H9 (cell line): ENCODE results near the gene C20orf204. TPM values are rescaled to one million over a fixed set of nuclear protein-coding genes. Genes with fewer than 3 reads are reported as not detected.
A peak's percentile ranks its signal among the peaks of the same experiment; 100 is the strongest.

Experiments used
- DNase-seq: peaks from one replicate; pipeline ENCODE4 v3.0.0-alpha.2; 2017
- H2AFZ ChIP-seq: one replicate; pipeline ENCODE4 v1.6.1; 2013; ENCODE audit warnings: mild to moderate bottlenecking, low read length, control low read depth, moderate library complexity
- H2AK5ac ChIP-seq: 2 replicates; pipeline ENCODE4 v1.6.1; 2013; ENCODE audit warnings: low read length, control low read depth, mixed read lengths; ENCODE audit not compliant: insufficient read length
- H2BK120ac ChIP-seq: one replicate; pipeline ENCODE4 v1.6.1; 2013; ENCODE audit warnings: low read depth, mild to moderate bottlenecking, low read length, control low read depth, inconsistent platforms; ENCODE audit not compliant: poor library complexity, severe bottlenecking
- H2BK12ac ChIP-seq: 2 replicates; pipeline ENCODE4 v1.6.1; 2013; ENCODE audit warnings: low read length, control low read depth, mixed read lengths, low read depth; ENCODE audit not compliant: insufficient read length
- H2BK15ac ChIP-seq: 2 replicates; pipeline ENCODE4 v1.6.1; 2013; ENCODE audit warnings: low read depth, low read length, control low read depth
- H2BK20ac ChIP-seq: one replicate; pipeline ENCODE4 v1.6.1; 2013; ENCODE audit warnings: low read depth, mild to moderate bottlenecking, low read length, control low read depth, inconsistent platforms; ENCODE audit not compliant: poor library complexity, severe bottlenecking
- H2BK5ac ChIP-seq: 2 replicates; pipeline ENCODE4 v1.6.1; 2013; ENCODE audit warnings: low read length, control low read depth, mixed read lengths; ENCODE audit not compliant: insufficient read length
- H3K14ac ChIP-seq: 2 replicates; pipeline ENCODE4 v1.6.1; 2013; ENCODE audit warnings: low read length, control low read depth; ENCODE audit not compliant: insufficient read depth
- H3K18ac ChIP-seq: 2 replicates; pipeline ENCODE4 v1.6.1; 2013; ENCODE audit warnings: low read depth, mild to moderate bottlenecking, mixed read lengths, low read length, control low read depth; ENCODE audit not compliant: insufficient read length
- H3K23ac ChIP-seq: 2 replicates; pipeline ENCODE4 v1.6.1; 2013; ENCODE audit warnings: low read length, control low read depth, mixed read lengths, low read depth; ENCODE audit not compliant: insufficient read length
- H3K23me2 ChIP-seq: 2 replicates; pipeline ENCODE4 v1.6.1; 2013; ENCODE audit warnings: low read depth, mild to moderate bottlenecking, mixed read lengths, low read length, control low read depth; ENCODE audit not compliant: insufficient read length, poor library complexity, severe bottlenecking
- H3K27ac ChIP-seq: 2 replicates; pipeline ENCODE4 v1.5.1; 2013; ENCODE audit warnings: low read length, control low read depth, mixed read lengths, low read depth; ENCODE audit not compliant: insufficient read length
- H3K27me3 ChIP-seq: 2 replicates; pipeline ENCODE4 v1.6.1; 2013; ENCODE audit warnings: low read length, control low read depth, inconsistent platforms; ENCODE audit not compliant: insufficient read depth
- H3K4ac ChIP-seq: 2 replicates; pipeline ENCODE4 v1.6.1; 2013; ENCODE audit warnings: low read depth, mild to moderate bottlenecking, control low read depth, inconsistent platforms, low read length, moderate library complexity
- H3K4me1 ChIP-seq: 2 replicates; pipeline ENCODE4 v1.6.1; 2013; ENCODE audit warnings: low read length, control low read depth, inconsistent platforms; ENCODE audit not compliant: insufficient read depth
- H3K4me2 ChIP-seq: 2 replicates; pipeline ENCODE4 v1.6.1; 2013; ENCODE audit warnings: low read length, control low read depth, mixed read lengths; ENCODE audit not compliant: insufficient read length, insufficient read depth
- H3K56ac ChIP-seq: 2 replicates; pipeline ENCODE4 v1.6.1; 2013; ENCODE audit warnings: low read depth, mild to moderate bottlenecking, mixed read lengths, low read length, control low read depth; ENCODE audit not compliant: insufficient read length
- H3K79me1 ChIP-seq: 2 replicates; pipeline ENCODE4 v1.6.1; 2013; ENCODE audit warnings: low read depth, mild to moderate bottlenecking, moderate library complexity, low read length, control low read depth, inconsistent platforms; ENCODE audit not compliant: insufficient read depth, poor library complexity, severe bottlenecking
- H3K79me2 ChIP-seq: 2 replicates; pipeline ENCODE4 v1.6.1; 2013; ENCODE audit warnings: low read length, control low read depth, inconsistent platforms; ENCODE audit not compliant: insufficient read depth
- H3K9ac ChIP-seq: 2 replicates; pipeline ENCODE4 v1.6.1; 2013; ENCODE audit warnings: low read length, control low read depth, mixed read lengths; ENCODE audit not compliant: insufficient read length; ENCODE audit errors: extremely low read depth
- H3K9me3 ChIP-seq: one replicate; pipeline ENCODE4 v1.6.1; 2013; ENCODE audit warnings: low read depth, low read length, inconsistent platforms; ENCODE audit not compliant: control insufficient read depth
- H3T11ph ChIP-seq: one replicate; pipeline ENCODE4 v1.6.1; 2013; ENCODE audit warnings: mild to moderate bottlenecking, low read length, control low read depth, inconsistent platforms
- H4K20me1 ChIP-seq: one replicate; pipeline ENCODE4 v1.6.1; 2013; ENCODE audit not compliant: control insufficient read depth, insufficient read length, insufficient read depth
- H4K5ac ChIP-seq: 2 replicates; pipeline ENCODE4 v1.6.1; 2013; ENCODE audit warnings: low read depth, mild to moderate bottlenecking, mixed read lengths, low read length, control low read depth; ENCODE audit not compliant: insufficient read length
- H4K8ac ChIP-seq: replicated peaks from 2 replicates; pipeline ENCODE4 v1.6.1; 2013; ENCODE audit warnings: low read length, control low read depth, mixed read lengths, low read depth; ENCODE audit not compliant: insufficient read length
- H4K91ac ChIP-seq: 2 replicates; pipeline ENCODE4 v1.6.1; 2013; ENCODE audit warnings: low read depth, mild to moderate bottlenecking, moderate library complexity, mixed read lengths, low read length, control low read depth; ENCODE audit not compliant: insufficient read length
- H3K27ac Mint-ChIP-seq, 3 experiments: 2 replicates in 2 of 3; 3 replicates in 1 of 3; pipeline ENCODE4 v1.8.0; 2020 to 2021; ENCODE audit warnings: mixed read lengths in 3 of 3, mild to moderate bottlenecking in 1 of 3, moderate library complexity in 1 of 3
- H3K27me3 Mint-ChIP-seq: 2 replicates; pipeline ENCODE4 v1.8.0; 2021; ENCODE audit warnings: low read depth, mild to moderate bottlenecking, moderate library complexity, mixed read lengths
- H3K36me3 Mint-ChIP-seq, 3 experiments: 2 replicates in 2 of 3; 3 replicates in 1 of 3; pipeline ENCODE4 v1.8.0; 2020 to 2021; ENCODE audit warnings: low read depth in 3 of 3, mixed read lengths in 3 of 3; ENCODE audit not compliant: insufficient read depth in 1 of 3
- H3K4me1 Mint-ChIP-seq, 2 experiments: 2 replicates each; pipeline ENCODE4 v1.8.0; 2020; ENCODE audit warnings: mixed read lengths in 2 of 2
- H3K4me3 Mint-ChIP-seq, 2 experiments: 2 replicates in 1 of 2; 3 replicates in 1 of 2; pipeline ENCODE4 v1.8.0; 2020 to 2021; ENCODE audit warnings: mild to moderate bottlenecking in 2 of 2, mixed read lengths in 2 of 2, moderate library complexity in 1 of 2
- H3K9me3 Mint-ChIP-seq, 2 experiments: 2 replicates in 1 of 2; 3 replicates in 1 of 2; pipeline ENCODE4 v1.8.0; 2020; ENCODE audit warnings: mild to moderate bottlenecking in 2 of 2, mixed read lengths in 2 of 2, moderate library complexity in 1 of 2
- WGBS: extraction: QIAGEN DNeasy Blood & Tissue Kit; methylation state at CpG from one replicate; pipeline ENCODE4 v1.1.7; 2013; ENCODE audit warnings: missing lambda C conversion rate, low lambda C conversion rate, mixed read lengths; ENCODE audit not compliant: insufficient read length; ENCODE audit errors: extremely low coverage; 5-methylcytosine and 5-hydroxymethylcytosine counted together
- total RNA-seq: library from RNA; stranded (reverse); gene quantifications from 2 replicates; pipeline ENCODE4 v1.2.1, GENCODE V29; 2021
- TF ChIP-seq, protein P1 (sequence below): fragments of 200-600 bp; sonication (generic); conservative IDR thresholded peaks from 3 replicates; pipeline ENCODE4 v1.8.0; 2021; ENCODE audit warnings: antibody characterized with exemption, mild to moderate bottlenecking

The C20orf204 gene
- total RNA-seq, 1 experiment from 2014 or later: 2.2 TPM

DNA sequence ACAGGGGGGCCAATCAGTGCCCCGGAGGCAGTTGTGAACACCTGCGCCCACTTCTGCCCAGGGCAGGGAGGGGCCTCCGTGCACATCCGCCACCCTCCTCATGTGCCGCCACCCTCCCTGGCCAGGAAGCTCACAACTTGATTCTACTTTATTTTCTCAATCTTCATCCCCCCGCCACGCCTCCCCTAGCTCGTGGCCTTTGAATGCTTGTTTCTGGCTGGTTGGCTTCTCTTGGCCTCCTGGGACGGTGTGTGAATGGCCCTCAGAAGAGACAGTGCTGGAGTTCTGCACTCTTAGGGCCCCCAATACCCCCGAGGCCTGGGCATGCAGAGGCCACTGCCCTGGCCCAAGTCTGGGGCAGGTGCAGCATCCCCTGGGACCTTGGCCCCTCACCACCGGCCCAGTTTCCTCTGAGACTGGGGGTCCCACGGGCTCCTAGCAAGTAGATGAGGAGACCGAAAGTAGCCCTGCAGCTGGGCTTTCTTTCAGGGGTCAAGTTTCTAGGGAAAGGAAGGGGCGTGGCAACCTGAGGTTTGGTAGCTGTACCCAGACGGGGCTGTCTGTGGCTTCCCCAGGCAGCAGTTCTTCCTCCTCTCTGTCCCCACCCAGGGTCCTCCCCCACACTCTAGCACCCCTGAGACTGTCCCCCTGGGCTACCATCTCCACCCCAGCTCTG, 42.0 kb downstream of the C20orf204 start:
- H2BK15ac ChIP-seq: no peak overlapping the region
- H3K27me3 ChIP-seq: peaks cover under 1% of the 10 kb centered on the region; the same call in 1 of the 2 replicates
- no peaks in the 10 kb centered on the region for H3K9me3 Mint-ChIP-seq
- no peak overlapping the region for H2BK120ac ChIP-seq
- H3K14ac ChIP-seq: no peak overlapping the region
- H3K56ac ChIP-seq: no peak overlapping the region
- H3K4me3 Mint-ChIP-seq: peak overlapping the region in 1 of 2 experiments; percentile 40; a peak in 2 of 5 replicates
- no peaks in the 10 kb centered on the region for H3K9me3 ChIP-seq
- H3K79me2 ChIP-seq: no peaks in the 10 kb centered on the region
- H4K8ac ChIP-seq: no peak overlapping the region
- no peak overlapping the region for H3K9ac ChIP-seq
- H3K23me2 ChIP-seq: peaks cover 12% of the 10 kb centered on the region
- H3K27ac Mint-ChIP-seq: peak overlapping the region in 1 of 3 experiments; percentile 53; a peak in 1 of 7 replicates
- no peak overlapping the region for H3K27ac ChIP-seq
- no peaks in the 10 kb centered on the region; the same call in 1 of the 2 replicates for H3K4me1 ChIP-seq
- H2BK12ac ChIP-seq: no peak overlapping the region
- no peak overlapping the region for H3K23ac ChIP-seq
- no peak overlapping the region for H4K5ac ChIP-seq
- no CpG with 5 or more reads among the region's 15 CpGs for WGBS
- H3T11ph ChIP-seq: no peak overlapping the region
- no peaks in the 10 kb centered on the region for H4K20me1 ChIP-seq
- H3K4me1 Mint-ChIP-seq: peaks cover 27 to 34% of the 10 kb centered on the region in 2 experiments
- no peak for DNase-seq
- H3K36me3 Mint-ChIP-seq: no peaks in the 10 kb centered on the region; a peak in 1 of 7 replicates
- no peak overlapping the region for H2AK5ac ChIP-seq
- no peak overlapping the region for H4K91ac ChIP-seq
- no peak overlapping the region for H2BK5ac ChIP-seq
- peaks cover 29% of the 10 kb centered on the region for H3K27me3 Mint-ChIP-seq
- H3K4me2 ChIP-seq: no peak overlapping the region
- H3K4ac ChIP-seq: no peak overlapping the region
- H3K18ac ChIP-seq: no peak overlapping the region
- no peak overlapping the region for H2AFZ ChIP-seq
- no peak overlapping the region for H2BK20ac ChIP-seq
- TF ChIP-seq, protein P1, sequence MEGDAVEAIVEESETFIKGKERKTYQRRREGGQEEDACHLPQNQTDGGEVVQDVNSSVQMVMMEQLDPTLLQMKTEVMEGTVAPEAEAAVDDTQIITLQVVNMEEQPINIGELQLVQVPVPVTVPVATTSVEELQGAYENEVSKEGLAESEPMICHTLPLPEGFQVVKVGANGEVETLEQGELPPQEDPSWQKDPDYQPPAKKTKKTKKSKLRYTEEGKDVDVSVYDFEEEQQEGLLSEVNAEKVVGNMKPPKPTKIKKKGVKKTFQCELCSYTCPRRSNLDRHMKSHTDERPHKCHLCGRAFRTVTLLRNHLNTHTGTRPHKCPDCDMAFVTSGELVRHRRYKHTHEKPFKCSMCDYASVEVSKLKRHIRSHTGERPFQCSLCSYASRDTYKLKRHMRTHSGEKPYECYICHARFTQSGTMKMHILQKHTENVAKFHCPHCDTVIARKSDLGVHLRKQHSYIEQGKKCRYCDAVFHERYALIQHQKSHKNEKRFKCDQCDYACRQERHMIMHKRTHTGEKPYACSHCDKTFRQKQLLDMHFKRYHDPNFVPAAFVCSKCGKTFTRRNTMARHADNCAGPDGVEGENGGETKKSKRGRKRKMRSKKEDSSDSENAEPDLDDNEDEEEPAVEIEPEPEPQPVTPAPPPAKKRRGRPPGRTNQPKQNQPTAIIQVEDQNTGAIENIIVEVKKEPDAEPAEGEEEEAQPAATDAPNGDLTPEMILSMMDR: no peak
- no peaks in the 10 kb centered on the region for H3K79me1 ChIP-seq
